ENCODE measurements around the gene TMUB2. TPM values are rescaled to one million over a fixed set of nuclear protein-coding genes. Genes with fewer than 3 reads are reported as not detected.

Gene TMUB2
- total and polyA plus RNA-seq, 9 of the 15 experiments (the other 6 are each of a cell fraction or from before 2014, with no cell fraction given) = 4.1 to 29.8 (median 16.3) TPM

DNA sequence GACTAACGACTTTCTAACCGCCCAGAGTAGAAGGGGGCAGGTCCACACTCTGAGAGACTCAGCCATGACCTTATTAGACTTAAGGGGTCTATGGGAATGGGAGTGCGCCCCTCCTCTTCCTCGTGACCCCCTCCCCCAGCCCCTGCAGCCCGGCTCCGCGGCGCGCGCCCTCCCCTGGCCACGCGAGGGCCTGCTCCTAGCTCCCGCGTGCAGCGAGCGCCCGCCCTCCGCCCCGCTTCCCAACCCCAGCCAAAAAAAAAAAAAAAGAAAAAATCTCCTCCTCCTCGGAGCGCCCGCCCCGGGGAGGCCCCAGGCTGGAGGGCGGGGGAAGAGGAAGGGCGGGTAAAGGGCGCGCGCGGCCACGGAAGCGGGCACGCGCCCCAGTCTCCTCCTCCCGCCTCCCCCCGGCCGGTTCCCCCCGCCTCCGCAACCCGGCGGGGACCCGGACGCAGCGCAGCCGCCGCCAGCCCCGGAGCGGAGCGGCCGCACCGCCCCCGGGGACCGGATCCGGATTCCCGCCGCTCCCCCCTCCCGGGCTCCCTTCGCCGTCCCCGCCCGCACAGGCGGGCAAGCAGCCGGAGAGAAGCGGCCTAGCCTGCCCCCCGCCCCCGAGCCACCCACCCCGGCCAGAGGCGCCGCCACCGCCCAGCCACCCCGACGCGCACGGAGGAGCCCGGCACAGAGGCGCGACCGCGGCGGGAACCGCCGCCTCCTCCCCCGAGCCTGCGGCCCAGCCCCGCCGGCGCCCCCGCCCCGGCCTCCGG lies 31.8 kb downstream of the TMUB2 start (continued):
- TF ChIP-seq HDAC1 (IDR thresholded peaks at IDR 0.05) (no peak), E2F3 (CRISPR knock-in tag; IDR thresholded peaks at IDR 0.05) (no peak), ZNF75A (CRISPR knock-in tag; IDR thresholded peaks at IDR 0.05) (no peak), DIDO1 (tag; IDR thresholded peaks at IDR 0.05; ENCODE audit: low read depth) (no peak), CREB1 (IDR thresholded peaks at IDR 0.05) (0 out of 2 replicates have a peak, but pooled peaks have one; percentile 6), CREB1 (CRISPR knock-in tag; IDR thresholded peaks at IDR 0.05) (no peak), NR2C2 (CRISPR knock-in tag; IDR thresholded peaks at IDR 0.05) (no peak), NR2C2 (tag; IDR thresholded peaks at IDR 0.05) (peak; percentile 77), PHB (CRISPR knock-in tag; IDR thresholded peaks at IDR 0.05) (no peak)
- TF ChIP-seq, protein P1, sequence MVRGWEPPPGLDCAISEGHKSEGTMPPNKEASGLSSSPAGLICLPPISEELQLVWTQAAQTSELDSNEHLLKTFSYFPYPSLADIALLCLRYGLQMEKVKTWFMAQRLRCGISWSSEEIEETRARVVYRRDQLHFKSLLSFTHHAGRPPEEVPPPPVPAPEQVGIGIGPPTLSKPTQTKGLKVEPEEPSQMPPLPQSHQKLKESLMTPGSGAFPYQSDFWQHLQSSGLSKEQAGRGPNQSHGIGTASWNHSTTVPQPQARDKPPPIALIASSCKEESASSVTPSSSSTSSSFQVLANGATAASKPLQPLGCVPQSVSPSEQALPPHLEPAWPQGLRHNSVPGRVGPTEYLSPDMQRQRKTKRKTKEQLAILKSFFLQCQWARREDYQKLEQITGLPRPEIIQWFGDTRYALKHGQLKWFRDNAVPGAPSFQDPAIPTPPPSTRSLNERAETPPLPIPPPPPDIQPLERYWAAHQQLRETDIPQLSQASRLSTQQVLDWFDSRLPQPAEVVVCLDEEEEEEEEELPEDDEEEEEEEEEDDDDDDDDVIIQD (CRISPR knock-in tag; IDR thresholded peaks at IDR 0.05) = no peak
- TF ChIP-seq, protein P2, sequence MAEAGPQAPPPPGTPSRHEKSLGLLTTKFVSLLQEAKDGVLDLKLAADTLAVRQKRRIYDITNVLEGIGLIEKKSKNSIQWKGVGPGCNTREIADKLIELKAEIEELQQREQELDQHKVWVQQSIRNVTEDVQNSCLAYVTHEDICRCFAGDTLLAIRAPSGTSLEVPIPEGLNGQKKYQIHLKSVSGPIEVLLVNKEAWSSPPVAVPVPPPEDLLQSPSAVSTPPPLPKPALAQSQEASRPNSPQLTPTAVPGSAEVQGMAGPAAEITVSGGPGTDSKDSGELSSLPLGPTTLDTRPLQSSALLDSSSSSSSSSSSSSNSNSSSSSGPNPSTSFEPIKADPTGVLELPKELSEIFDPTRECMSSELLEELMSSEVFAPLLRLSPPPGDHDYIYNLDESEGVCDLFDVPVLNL (CRISPR knock-in tag; IDR thresholded peaks at IDR 0.05; ENCODE audit: low read depth) = no peak
- TF ChIP-seq, protein P3, sequence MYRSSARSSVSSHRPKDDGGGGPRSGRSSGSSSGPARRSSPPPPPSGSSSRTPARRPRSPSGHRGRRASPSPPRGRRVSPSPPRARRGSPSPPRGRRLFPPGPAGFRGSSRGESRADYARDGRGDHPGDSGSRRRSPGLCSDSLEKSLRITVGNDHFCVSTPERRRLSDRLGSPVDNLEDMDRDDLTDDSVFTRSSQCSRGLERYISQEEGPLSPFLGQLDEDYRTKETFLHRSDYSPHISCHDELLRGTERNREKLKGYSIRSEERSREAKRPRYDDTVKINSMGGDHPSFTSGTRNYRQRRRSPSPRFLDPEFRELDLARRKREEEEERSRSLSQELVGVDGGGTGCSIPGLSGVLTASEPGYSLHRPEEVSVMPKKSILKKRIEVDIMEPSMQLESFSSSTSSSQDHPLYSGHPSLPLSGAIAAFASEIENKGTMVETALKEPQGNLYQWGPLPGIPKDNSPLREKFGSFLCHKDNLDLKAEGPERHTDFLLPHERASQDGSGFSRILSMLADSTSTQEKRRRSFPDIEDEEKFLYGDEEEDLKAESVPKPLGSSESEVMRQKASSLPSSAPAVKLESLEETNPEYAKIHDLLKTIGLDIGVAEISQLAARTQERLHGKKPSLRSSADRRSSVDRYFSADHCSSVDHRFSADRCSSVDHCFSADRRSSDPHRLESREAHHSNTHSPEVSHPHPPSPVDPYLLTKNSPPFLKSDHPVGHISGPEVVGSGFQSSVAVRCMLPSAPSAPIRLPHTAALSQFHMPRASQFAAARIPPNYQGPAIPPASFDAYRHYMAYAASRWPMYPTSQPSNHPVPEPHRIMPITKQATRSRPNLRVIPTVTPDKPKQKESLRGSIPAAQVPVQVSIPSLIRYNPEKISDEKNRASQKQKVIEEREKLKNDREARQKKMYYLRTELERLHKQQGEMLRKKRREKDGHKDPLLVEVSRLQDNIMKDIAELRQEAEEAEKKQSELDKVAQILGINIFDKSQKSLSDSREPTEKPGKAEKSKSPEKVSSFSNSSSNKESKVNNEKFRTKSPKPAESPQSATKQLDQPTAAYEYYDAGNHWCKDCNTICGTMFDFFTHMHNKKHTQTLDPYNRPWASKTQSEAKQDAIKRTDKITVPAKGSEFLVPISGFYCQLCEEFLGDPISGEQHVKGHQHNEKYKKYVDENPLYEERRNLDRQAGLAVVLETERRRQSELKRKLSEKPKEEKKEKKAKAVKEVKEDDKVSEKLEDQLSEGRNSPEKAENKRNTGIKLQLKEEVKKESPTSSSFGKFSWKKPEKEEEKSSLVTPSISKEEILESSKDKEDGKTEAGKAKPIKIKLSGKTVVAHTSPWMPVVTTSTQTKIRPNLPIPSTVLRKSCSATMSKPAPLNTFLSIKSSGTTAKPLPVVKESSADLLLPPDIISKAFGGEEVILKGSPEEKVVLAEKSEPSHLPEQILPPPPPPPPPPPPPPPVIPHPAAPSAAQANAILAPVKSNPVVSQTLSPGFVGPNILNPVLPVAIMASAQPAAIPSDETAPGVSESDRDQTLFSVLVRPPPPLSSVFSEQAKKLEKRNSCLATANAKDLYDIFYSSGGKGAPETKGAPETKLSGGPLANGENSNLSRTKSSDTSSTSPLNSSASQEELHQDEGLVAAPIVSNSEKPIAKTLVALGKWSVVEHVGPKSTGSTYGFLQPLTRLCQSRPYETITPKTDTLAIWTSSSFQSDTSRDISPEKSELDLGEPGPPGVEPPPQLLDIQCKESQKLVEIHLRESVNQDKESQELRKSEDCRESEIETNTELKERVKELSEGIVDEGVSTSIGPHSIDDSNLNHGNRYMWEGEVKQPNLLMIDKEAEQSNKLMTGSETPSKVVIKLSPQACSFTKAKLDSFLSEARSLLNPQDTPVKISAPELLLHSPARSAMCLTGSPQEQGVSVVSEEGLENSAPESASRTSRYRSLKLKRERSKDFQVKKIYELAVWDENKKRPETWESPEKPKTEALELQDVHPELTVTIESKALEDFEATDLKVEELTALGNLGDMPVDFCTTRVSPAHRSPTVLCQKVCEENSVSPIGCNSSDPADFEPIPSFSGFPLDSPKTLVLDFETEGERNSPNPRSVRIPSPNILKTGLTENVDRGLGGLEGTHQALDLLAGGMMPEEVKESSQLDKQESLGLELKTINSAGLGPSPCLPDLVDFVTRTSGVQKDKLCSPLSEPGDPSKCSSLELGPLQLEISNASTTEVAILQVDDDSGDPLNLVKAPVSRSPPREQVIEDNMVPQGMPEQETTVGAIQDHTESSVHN (IDR thresholded peaks at IDR 0.05; ENCODE audit: borderline replicate concordance in 1 of 2, low read depth in 1 of 2) = no peak
- TF ChIP-seq, protein P4, sequence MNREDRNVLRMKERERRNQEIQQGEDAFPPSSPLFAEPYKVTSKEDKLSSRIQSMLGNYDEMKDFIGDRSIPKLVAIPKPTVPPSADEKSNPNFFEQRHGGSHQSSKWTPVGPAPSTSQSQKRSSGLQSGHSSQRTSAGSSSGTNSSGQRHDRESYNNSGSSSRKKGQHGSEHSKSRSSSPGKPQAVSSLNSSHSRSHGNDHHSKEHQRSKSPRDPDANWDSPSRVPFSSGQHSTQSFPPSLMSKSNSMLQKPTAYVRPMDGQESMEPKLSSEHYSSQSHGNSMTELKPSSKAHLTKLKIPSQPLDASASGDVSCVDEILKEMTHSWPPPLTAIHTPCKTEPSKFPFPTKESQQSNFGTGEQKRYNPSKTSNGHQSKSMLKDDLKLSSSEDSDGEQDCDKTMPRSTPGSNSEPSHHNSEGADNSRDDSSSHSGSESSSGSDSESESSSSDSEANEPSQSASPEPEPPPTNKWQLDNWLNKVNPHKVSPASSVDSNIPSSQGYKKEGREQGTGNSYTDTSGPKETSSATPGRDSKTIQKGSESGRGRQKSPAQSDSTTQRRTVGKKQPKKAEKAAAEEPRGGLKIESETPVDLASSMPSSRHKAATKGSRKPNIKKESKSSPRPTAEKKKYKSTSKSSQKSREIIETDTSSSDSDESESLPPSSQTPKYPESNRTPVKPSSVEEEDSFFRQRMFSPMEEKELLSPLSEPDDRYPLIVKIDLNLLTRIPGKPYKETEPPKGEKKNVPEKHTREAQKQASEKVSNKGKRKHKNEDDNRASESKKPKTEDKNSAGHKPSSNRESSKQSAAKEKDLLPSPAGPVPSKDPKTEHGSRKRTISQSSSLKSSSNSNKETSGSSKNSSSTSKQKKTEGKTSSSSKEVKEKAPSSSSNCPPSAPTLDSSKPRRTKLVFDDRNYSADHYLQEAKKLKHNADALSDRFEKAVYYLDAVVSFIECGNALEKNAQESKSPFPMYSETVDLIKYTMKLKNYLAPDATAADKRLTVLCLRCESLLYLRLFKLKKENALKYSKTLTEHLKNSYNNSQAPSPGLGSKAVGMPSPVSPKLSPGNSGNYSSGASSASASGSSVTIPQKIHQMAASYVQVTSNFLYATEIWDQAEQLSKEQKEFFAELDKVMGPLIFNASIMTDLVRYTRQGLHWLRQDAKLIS (CRISPR knock-in tag; IDR thresholded peaks at IDR 0.05) = no peak

All from K562 (cell line).